A673 (cell line): ENCODE measurements around the gene CABLES2. TPM values are rescaled to one million over a fixed set of nuclear protein-coding genes. Genes with fewer than 3 reads are reported as not detected.

ENCODE experiments used
- BruUV-seq: library from RNA; stranded (reverse); fragments of 400-500 nt; replicated peaks from 2 replicates; lab custom pipeline; 2021; lab: Mats Ljungman, UMichigan
- CTCF ChIA-PET: fragments of 300-600 bp; sonication (Branson Sonifier 250); formaldehyde crosslinking; loops from one replicate; lab custom pipeline; 2022; ENCODE audit warnings: antibody characterized with exemption; lab: Charles Lee
- POLR2A ChIA-PET: fragments of 300-600 bp; sonication (Branson Sonifier 250); formaldehyde crosslinking; loops from one replicate; lab custom pipeline; 2022; ENCODE audit warnings: antibody characterized with exemption; ENCODE audit not compliant: low non-redundant PET; lab: Charles Lee
- DNase-seq: peaks from one replicate; pipeline ENCODE4 v3.0.0-alpha.2; 2015; ENCODE audit warnings: low spot score
- H3K27ac ChIP-seq: fragments of 200-600 bp; sonication (generic); 2 replicates; pipeline ENCODE4 v1.5.1; 2016; ENCODE audit warnings: mixed run types, low read depth, mild to moderate bottlenecking, mixed read lengths, antibody characterized with exemption, low read length; ENCODE audit not compliant: poor library complexity, severe bottlenecking
- H3K27me3 ChIP-seq: fragments of 200-600 bp; sonication (generic); replicated peaks from 2 replicates; pipeline ENCODE4 v1.6.1; 2017; ENCODE audit warnings: mixed run types, low read depth, mild to moderate bottlenecking, mixed read lengths, antibody characterized with exemption, low read length; ENCODE audit not compliant: insufficient read depth, poor library complexity
- H3K36me3 ChIP-seq: fragments of 200-600 bp; sonication (generic); 2 replicates; pipeline ENCODE4 v1.6.1; 2016; ENCODE audit warnings: mixed run types, mild to moderate bottlenecking, mixed read lengths, antibody characterized with exemption, low read length; ENCODE audit not compliant: insufficient read depth, poor library complexity, severe bottlenecking
- H3K4me1 ChIP-seq: fragments of 200-600 bp; sonication (generic); 2 replicates; pipeline ENCODE4 v1.6.1; 2017; ENCODE audit warnings: mixed run types, mild to moderate bottlenecking, mixed read lengths, antibody characterized with exemption, low read length; ENCODE audit not compliant: insufficient read depth, poor library complexity, severe bottlenecking
- H3K4me3 ChIP-seq: fragments of 200-600 bp; sonication (generic); 2 replicates; pipeline ENCODE4 v1.5.1; 2016; ENCODE audit warnings: low read depth, mixed run types, mild to moderate bottlenecking, mixed read lengths, low read length; ENCODE audit not compliant: poor library complexity, severe bottlenecking
- H3K9me3 ChIP-seq: fragments of 200-600 bp; sonication (generic); 2 replicates; pipeline ENCODE4 v1.6.1; 2016; ENCODE audit warnings: mixed run types, low read depth, mild to moderate bottlenecking, mixed read lengths, antibody characterized with exemption, low read length; ENCODE audit not compliant: poor library complexity, severe bottlenecking
- EZH2 ChIP-seq: fragments of 200-600 bp; sonication (generic); IDR thresholded peaks from 2 replicates; pipeline ENCODE4 v1.6.1; 2017; ENCODE audit warnings: borderline replicate concordance, low read depth, mild to moderate bottlenecking, mixed read lengths, antibody characterized with exemption, low read length; ENCODE audit not compliant: poor library complexity, severe bottlenecking
- intact Hi-C: fragments of 100-400 bp; cut with micrococcal nuclease; formaldehyde crosslinking; loops from one replicate; pipeline ENCODE4 v1.10.0; 2022; ENCODE audit not compliant: unreplicated experiment
- total RNA-seq: library from RNA; stranded (reverse); gene quantifications from 2 replicates; pipeline ENCODE4 v1.2.3, GENCODE V29; 2021
- TF ChIP-seq, protein P1 (sequence below): fragments of 300-800, 200-600 bp; sonication (generic); conservative IDR thresholded peaks from 2 replicates; pipeline ENCODE4 v1.5.1; 2017; ENCODE audit warnings: low read depth, mild to moderate bottlenecking, antibody characterized with exemption, low read length, moderate library complexity, mixed read lengths

Gene CABLES2
- total RNA-seq, 1 experiment from 2014 or later = 11.8 TPM

DNA sequence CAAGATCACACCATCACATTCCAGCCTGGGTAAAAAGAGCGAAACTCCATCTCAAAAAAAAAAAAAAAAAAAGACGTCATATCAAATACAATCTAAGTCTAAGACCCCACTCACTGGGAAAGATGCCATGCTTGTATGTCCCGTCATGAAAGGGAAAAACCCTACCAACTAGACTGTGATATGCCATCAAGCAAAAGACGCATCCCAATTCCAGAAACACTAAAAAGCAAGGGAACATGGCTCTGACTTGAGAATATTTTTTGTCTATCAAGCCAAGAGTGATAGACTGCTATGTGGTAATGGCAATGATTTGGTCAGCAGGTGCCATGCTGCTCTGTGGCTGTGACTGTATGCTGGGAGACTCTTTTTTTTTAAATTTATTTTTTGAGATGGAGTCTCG lies 63.0 kb downstream of the CABLES2 start:
- POLR2A ChIA-PET = no interaction called here
- Histone ChIP-seq H3K27ac (no peak overlapping the region), H3K27me3 (no peaks in the 10 kb centered on the region), H3K9me3 (no peaks in the 10 kb centered on the region), H3K4me1 (no peaks in the 10 kb centered on the region), H3K4me3 (no peak overlapping the region), H3K36me3 (no peaks in the 10 kb centered on the region)
- DNase-seq = no peak
- TF ChIP-seq EZH2 = no peak
- TF ChIP-seq, protein P1, sequence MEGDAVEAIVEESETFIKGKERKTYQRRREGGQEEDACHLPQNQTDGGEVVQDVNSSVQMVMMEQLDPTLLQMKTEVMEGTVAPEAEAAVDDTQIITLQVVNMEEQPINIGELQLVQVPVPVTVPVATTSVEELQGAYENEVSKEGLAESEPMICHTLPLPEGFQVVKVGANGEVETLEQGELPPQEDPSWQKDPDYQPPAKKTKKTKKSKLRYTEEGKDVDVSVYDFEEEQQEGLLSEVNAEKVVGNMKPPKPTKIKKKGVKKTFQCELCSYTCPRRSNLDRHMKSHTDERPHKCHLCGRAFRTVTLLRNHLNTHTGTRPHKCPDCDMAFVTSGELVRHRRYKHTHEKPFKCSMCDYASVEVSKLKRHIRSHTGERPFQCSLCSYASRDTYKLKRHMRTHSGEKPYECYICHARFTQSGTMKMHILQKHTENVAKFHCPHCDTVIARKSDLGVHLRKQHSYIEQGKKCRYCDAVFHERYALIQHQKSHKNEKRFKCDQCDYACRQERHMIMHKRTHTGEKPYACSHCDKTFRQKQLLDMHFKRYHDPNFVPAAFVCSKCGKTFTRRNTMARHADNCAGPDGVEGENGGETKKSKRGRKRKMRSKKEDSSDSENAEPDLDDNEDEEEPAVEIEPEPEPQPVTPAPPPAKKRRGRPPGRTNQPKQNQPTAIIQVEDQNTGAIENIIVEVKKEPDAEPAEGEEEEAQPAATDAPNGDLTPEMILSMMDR = no peak
- CTCF ChIA-PET = interaction anchor here (0.6 to 0.7 kb wide), 2 partner anchors 36 to 42 kb away, joined by 5 to 7 read pairs; no protein-coding TSS in a partner anchor
- intact Hi-C loops = no loop called here
- no TSS peak for BruUV-seq

DNA sequence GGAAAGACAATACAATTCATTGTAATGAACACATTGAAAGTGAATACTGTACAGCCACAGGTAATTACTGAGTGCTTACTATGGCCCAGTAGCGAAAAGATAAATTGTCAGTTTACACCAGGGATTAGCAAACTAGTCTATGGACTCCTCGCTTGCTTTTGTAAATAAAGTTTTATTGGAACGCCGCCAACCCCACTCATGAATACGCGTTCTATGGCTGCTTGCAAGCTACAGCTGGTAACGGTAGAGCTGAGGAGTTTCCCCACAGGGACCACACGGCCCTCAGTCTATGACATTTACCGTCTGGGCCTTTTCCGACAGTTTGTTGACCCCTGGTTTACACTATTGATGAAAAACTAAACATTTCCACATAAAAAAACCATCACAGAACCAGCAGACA lies 64.2 kb downstream of the CABLES2 start:
- ChIA-PET CTCF (no interaction called here), POLR2A (no interaction called here)
- no peaks in the 10 kb centered on the region for H3K9me3 ChIP-seq
- peak; percentile 44 for DNase-seq
- H3K27ac ChIP-seq = no peak overlapping the region
- TF ChIP-seq, protein P1 = no peak
- TF ChIP-seq EZH2 = no peak
- no peak overlapping the region for H3K4me3 ChIP-seq
- H3K4me1 ChIP-seq = no peaks in the 10 kb centered on the region
- no TSS peak for BruUV-seq
- no peaks in the 10 kb centered on the region for H3K27me3 ChIP-seq
- intact Hi-C loops = no loop called here
- H3K36me3 ChIP-seq = no peaks in the 10 kb centered on the region

DNA sequence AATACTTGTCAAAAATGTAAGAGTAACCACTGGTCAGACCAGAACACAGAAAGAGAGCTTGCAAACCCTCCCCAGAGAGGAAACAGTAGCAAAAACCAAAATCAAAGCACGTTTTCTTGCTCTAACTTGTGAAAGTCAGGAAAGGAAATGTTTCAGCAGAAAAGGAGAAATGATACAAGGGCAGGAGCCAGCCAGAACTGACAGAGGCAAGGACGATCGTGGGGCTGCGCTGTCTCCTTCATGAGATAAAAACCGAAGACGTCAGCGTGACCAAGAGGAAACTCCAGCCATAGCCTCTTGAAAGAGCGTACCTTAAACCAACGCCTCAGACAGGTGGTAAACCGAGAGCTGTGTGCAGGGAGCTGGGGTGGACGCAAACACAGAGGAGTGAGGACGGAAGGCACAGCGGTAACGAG lies 67.4 kb downstream of the CABLES2 start:
- intact Hi-C loops = no loop called here
- no peak for DNase-seq
- Histone ChIP-seq H3K27ac (no peak overlapping the region), H3K4me1 (no peaks in the 10 kb centered on the region), H3K36me3 (no peaks in the 10 kb centered on the region), H3K4me3 (no peak overlapping the region), H3K9me3 (no peaks in the 10 kb centered on the region), H3K27me3 (no peaks in the 10 kb centered on the region)
- TF ChIP-seq, protein P1 = no peak
- no peak for TF ChIP-seq EZH2
- no TSS peak for BruUV-seq
- ChIA-PET CTCF (interaction anchor here (0.6 kb wide), 1 partner anchor 74 kb away, joined by 8 read pairs; no protein-coding TSS in a partner anchor), POLR2A (no interaction called here)

Other genes starting within 250 kb of the CABLES2 start
- 40.9 and 48.1 TPM in 2 replicates for gene MTG2, start 224.3 kb downstream of the CABLES2 start, total RNA-seq
- 0.22 TPM in 1 of 2 replicates, not detected in the other for gene HRH3, start 187.0 kb downstream of the CABLES2 start, total RNA-seq
- gene OSBPL2, start 168.8 kb downstream of the CABLES2 start, total RNA-seq = 26.3 and 32.1 TPM in 2 replicates
- 218 and 252 TPM in 2 replicates for gene ADRM1, start 104.3 kb downstream of the CABLES2 start, total RNA-seq
- 4.2 and 13.2 TPM in 2 replicates for gene LAMA5, start 40.0 kb downstream of the CABLES2 start, total RNA-seq
- gene RPS21, start 20.2 kb downstream of the CABLES2 start, total RNA-seq = 1,502 and 1,506 TPM in 2 replicates
- gene RBBP8NL, start 20.3 kb upstream of the CABLES2 start, total RNA-seq = not detected in 2 replicates
- gene GATA5, start 68.7 kb upstream of the CABLES2 start, total RNA-seq = not detected in 2 replicates
- 44.5 and 48.8 TPM in 2 replicates for gene SLCO4A1, start 235.2 kb upstream of the CABLES2 start, total RNA-seq